Measurements from ENCODE around the gene NME2. TPM values are rescaled to one million over a fixed set of nuclear protein-coding genes. Genes with fewer than 3 reads are reported as not detected.

NME2 gene
- total and polyA plus RNA-seq, 8 donors, result 137 to 371 (median 286) TPM

DNA sequence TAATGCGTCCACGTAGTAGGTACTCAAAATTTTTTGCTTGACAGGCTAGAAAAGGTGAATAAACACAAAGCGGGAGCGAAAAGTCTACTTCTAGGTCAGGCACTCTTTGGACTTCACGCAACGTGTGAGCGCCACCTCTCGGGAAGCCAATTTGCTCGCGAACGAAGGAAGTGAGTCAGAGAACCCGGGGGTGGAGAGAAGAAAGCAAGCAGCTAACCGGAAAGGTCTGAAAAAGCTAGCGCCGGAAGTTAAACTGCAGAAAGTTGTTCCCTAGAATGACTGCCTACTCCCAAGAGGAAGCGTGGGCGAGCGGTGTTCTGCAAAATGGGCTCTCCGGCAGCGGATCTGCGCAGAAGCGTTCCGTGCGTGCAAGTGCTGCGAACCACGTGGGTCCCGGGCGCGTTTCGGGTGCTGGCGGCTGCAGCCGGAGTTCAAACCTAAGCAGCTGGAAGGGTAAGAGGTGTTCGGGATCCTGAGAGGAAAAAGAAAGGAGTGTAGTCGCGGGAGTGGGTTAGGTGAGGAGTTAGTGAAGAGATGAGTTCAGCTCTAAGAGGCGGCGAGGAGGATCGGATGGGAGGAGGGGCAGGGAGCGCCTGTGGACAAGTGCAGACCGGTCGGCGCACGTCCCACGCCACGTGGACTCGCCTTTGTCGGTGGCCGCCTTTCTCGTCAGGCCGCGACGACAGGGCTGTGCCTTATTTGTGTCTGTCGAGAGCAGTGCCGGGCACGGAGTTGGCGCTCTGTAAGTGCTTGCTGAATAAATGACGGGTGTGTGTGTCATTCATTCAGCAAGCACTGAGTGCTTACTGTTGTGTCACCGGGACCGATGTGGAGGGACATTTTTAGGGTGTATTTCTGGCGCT is 12.8 kb upstream of the NME2 start, which contains the start of gene NME1:
TSS of gene NME1 (plus strand) at position 350 of the 863 bp plus-strand sequence. CDS start 2,096 bp downstream, outside the sequence.
- TF ChIP-seq, protein P1, sequence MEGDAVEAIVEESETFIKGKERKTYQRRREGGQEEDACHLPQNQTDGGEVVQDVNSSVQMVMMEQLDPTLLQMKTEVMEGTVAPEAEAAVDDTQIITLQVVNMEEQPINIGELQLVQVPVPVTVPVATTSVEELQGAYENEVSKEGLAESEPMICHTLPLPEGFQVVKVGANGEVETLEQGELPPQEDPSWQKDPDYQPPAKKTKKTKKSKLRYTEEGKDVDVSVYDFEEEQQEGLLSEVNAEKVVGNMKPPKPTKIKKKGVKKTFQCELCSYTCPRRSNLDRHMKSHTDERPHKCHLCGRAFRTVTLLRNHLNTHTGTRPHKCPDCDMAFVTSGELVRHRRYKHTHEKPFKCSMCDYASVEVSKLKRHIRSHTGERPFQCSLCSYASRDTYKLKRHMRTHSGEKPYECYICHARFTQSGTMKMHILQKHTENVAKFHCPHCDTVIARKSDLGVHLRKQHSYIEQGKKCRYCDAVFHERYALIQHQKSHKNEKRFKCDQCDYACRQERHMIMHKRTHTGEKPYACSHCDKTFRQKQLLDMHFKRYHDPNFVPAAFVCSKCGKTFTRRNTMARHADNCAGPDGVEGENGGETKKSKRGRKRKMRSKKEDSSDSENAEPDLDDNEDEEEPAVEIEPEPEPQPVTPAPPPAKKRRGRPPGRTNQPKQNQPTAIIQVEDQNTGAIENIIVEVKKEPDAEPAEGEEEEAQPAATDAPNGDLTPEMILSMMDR (IDR thresholded peaks at IDR 0.05), result peak; percentile 29 to 61 (median 40)
- no peaks in the 10 kb centered on the region for H3K9me3 ChIP-seq
- peak within 1 kb of the TSS; percentile 64 to 77 (median 74) for H3K4me3 ChIP-seq
- H3K4me1 ChIP-seq, result peaks cover 0 to 10% (median 7%) of the 10 kb centered on the region in 3 donors
- ATAC-seq, result peak; percentile 94 to 96 (median 96)
- peak; percentile 92 to 97 (median 97) for DNase-seq
- peak within 1 kb of the TSS; percentile 57 to 88 (median 81) for H3K27ac ChIP-seq
- intact Hi-C loops (cut with DNase I), result loop anchor here in 2 of 3 donors (5.0 to 10.0 kb wide), 2 partner anchors 151 to 159 kb away; no protein-coding TSS in a partner anchor
- H3K27me3 ChIP-seq, result no peaks in the 10 kb centered on the region
- peak; percentile 87 for FAIRE-seq
- WGBS, 2 donors, result 0% methylated on average over 60 of the region's 60 CpGs
- H3K36me3 ChIP-seq, result no peaks in the 10 kb centered on the region

DNA sequence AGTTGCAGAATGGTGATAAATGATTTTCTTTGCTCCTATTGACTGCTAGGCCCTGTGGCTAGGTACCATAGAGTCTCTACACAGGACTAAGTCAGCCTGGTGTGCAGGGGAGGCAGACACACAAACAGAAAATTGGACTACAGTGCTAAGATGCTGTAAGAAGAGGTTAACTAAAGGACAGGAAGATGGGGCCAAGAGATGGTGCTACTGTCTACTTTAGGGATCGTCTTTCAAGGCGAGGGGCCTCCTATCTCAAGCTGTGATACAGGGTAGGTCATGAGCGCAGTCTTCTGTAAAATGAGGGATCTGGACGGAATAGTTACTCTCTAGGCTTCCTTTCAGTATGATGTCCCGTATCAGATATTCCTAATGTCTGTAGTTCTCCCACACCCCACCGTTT is 12.0 kb upstream of the NME2 start:
- intact Hi-C loops (cut with DNase I), result loop anchor here in 2 of 3 donors (5.0 to 10.0 kb wide), 2 partner anchors 152 to 159 kb away; no protein-coding TSS in a partner anchor
- 16 to 18% methylated on average over 6 of the region's 6 CpGs for WGBS, 2 donors
- ATAC-seq (peak in 1 of 4 donors; percentile 1), DNase-seq (no peak), FAIRE-seq (no peak)
- TF ChIP-seq, protein P1 (IDR thresholded peaks at IDR 0.05), result no peak
- H3K27ac ChIP-seq, result no peak overlapping the region
- no peaks in the 10 kb centered on the region for H3K27me3 ChIP-seq
- peak overlapping the region; percentile 64 to 77 (median 74) for H3K4me3 ChIP-seq
- no peaks in the 10 kb centered on the region for H3K36me3 ChIP-seq
- H3K4me1 ChIP-seq, result peaks cover 0 to 10% (median 7%) of the 10 kb centered on the region in 3 donors
- H3K9me3 ChIP-seq, result no peaks in the 10 kb centered on the region

DNA sequence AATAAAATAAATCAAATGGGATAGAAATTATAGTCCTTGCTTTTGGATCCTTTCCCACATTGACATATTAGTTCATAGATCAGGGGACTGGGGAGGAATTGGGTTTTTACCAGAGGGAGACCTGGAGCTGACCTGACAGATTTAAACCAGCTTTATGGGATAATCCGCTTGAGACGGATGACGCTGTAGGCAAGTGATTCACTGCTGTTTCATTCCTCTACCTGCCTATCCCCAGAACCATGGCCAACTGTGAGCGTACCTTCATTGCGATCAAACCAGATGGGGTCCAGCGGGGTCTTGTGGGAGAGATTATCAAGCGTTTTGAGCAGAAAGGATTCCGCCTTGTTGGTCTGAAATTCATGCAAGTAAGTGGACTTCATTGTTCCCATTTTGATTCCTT is 10.8 kb upstream of the NME2 start:
- intact Hi-C loops (cut with DNase I), result loop anchor here in 1 of 3 donors (10.0 kb wide), 1 partner anchor 161 kb away; no protein-coding TSS in a partner anchor
- Histone ChIP-seq H3K36me3 (no peaks in the 10 kb centered on the region), H3K27ac (no peak overlapping the region), H3K4me1 (peaks cover 0 to 10% (median 7%) of the 10 kb centered on the region in 3 donors), H3K4me3 (no peak overlapping the region), H3K9me3 (no peaks in the 10 kb centered on the region), H3K27me3 (no peaks in the 10 kb centered on the region)
- ATAC-seq (no peak), DNase-seq (no peak), FAIRE-seq (no peak)
- WGBS, 2 donors, result 95 to 96% methylated on average over 8 of the region's 8 CpGs
- TF ChIP-seq, protein P1 (IDR thresholded peaks at IDR 0.05), result no peak

DNA sequence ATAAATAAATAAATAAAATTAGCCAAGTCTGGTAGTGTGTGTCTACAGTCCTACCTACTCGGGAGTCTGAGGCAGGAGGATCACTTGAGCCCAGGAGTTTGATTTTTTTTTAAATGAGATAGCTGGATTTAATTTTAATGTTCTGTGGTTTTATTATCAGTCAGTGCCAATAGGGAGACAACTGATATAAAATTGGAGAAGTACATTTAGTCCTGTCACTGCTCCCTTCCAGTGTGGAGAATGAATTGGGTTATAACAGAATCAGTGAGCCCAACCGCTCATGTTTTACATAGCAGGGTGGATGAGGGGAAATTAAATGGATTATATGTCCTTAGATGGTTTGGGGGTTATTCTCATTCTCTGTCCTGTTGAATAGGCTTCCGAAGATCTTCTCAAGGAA is 6.6 kb upstream of the NME2 start:
- Histone ChIP-seq H3K36me3 (peaks cover 0 to 12% (median 4%) of the 10 kb centered on the region in 3 donors), H3K4me1 (peaks cover 0 to 7% (median 4%) of the 10 kb centered on the region in 3 donors), H3K27me3 (no peaks in the 10 kb centered on the region), H3K9me3 (no peaks in the 10 kb centered on the region), H3K27ac (no peak overlapping the region), H3K4me3 (no peak overlapping the region)
- WGBS, 2 donors, result 94 to 97% methylated on average over 3 of the region's 3 CpGs
- TF ChIP-seq, protein P1 (IDR thresholded peaks at IDR 0.05), result no peak
- DNase-seq (no peak), ATAC-seq (no peak), FAIRE-seq (no peak)
- intact Hi-C loops (cut with DNase I), result loop anchor here in 1 of 3 donors (10.0 kb wide), 1 partner anchor 165 kb away; no protein-coding TSS in a partner anchor

Data from pancreas (tissue), 10 donors.